MM.1S (cell line): ENCODE measurements around the gene FOXN1.

Experiments used
- DNase-seq: peaks from one replicate; pipeline ENCODE4 v3.0.0-alpha.2; 2015
- H2AFZ ChIP-seq: fragments of 300-600 bp; sonication (generic); 2 replicates; pipeline ENCODE4 v1.6.0; 2016; ENCODE audit warnings: antibody characterized with exemption, low read length
- H3F3A ChIP-seq: fragments of 300-600 bp; sonication (generic); 2 replicates; pipeline ENCODE4 v1.6.1; 2016; ENCODE audit warnings: mild to moderate bottlenecking, antibody characterized with exemption, low read length, moderate library complexity, mixed read lengths; ENCODE audit not compliant: insufficient read depth
- H3K27ac ChIP-seq: fragments of 300-600 bp; sonication (generic); 2 replicates; pipeline ENCODE4 v1.5.1; 2016; ENCODE audit warnings: mild to moderate bottlenecking, low read length
- H3K27me3 ChIP-seq: fragments of 300-600 bp; sonication (generic); replicated peaks from 2 replicates; pipeline ENCODE4 v1.6.0; 2016; ENCODE audit warnings: low read length; ENCODE audit not compliant: insufficient read depth
- H3K36me3 ChIP-seq: fragments of 300-600 bp; sonication (generic); replicated peaks from 2 replicates; pipeline ENCODE4 v1.6.1; 2016; ENCODE audit warnings: mild to moderate bottlenecking, low read length, mixed read lengths; ENCODE audit not compliant: insufficient read depth
- H3K4me1 ChIP-seq: fragments of 300-600 bp; sonication (generic); 2 replicates; pipeline ENCODE4 v1.6.1; 2016; ENCODE audit warnings: low read length, mixed read lengths
- H3K4me2 ChIP-seq: fragments of 300-600 bp; sonication (generic); 2 replicates; pipeline ENCODE4 v1.6.0; 2016; ENCODE audit warnings: low read depth, low read length
- H3K4me3 ChIP-seq: fragments of 300-600 bp; sonication (generic); 2 replicates; pipeline ENCODE4 v1.5.1; 2016; ENCODE audit warnings: low read length, mixed read lengths
- H3K79me2 ChIP-seq: fragments of 300-600 bp; sonication (generic); 2 replicates; pipeline ENCODE4 v1.6.1; 2016; ENCODE audit warnings: mixed run types, low read length, mixed read lengths
- H3K9ac ChIP-seq: fragments of 300-600 bp; sonication (generic); 2 replicates; pipeline ENCODE4 v1.6.1; 2016; ENCODE audit warnings: low read length, mixed read lengths
- H3K9me2 ChIP-seq: fragments of 300-600 bp; sonication (generic); replicated peaks from 2 replicates; pipeline ENCODE4 v1.6.1; 2016; ENCODE audit warnings: mild to moderate bottlenecking, low read length, mixed read lengths; ENCODE audit not compliant: insufficient read depth
- H3K9me3 ChIP-seq: fragments of 300-600 bp; sonication (generic); replicated peaks from 2 replicates; pipeline ENCODE4 v1.6.1; 2016; ENCODE audit warnings: mild to moderate bottlenecking, low read length, mixed read lengths; ENCODE audit not compliant: insufficient read depth
- H4K20me1 ChIP-seq: fragments of 300-600 bp; sonication (generic); 2 replicates; pipeline ENCODE4 v1.6.1; 2016; ENCODE audit warnings: mild to moderate bottlenecking, low read length, moderate library complexity, mixed read lengths; ENCODE audit not compliant: insufficient read depth
- EZH2 ChIP-seq: fragments of 300-600 bp; sonication (generic); optimal IDR thresholded peaks from 2 replicates; pipeline ENCODE3; 2017; ENCODE audit warnings: low read depth, mild to moderate bottlenecking, antibody characterized with exemption, low read length, mixed read lengths
- EZH2phosphoT487 ChIP-seq: fragments of 300-600 bp; sonication (generic); IDR thresholded peaks from 2 replicates; pipeline ENCODE4 v1.6.1; 2018; ENCODE audit warnings: antibody characterized with exemption, low read length
- TF ChIP-seq, protein P1 (sequence below): fragments of 300-600 bp; sonication (generic); IDR thresholded peaks from 2 replicates; pipeline ENCODE4 v1.5.1; 2016; ENCODE audit warnings: antibody characterized with exemption, low read length, mixed read lengths

The FOXN1 gene

DNA sequence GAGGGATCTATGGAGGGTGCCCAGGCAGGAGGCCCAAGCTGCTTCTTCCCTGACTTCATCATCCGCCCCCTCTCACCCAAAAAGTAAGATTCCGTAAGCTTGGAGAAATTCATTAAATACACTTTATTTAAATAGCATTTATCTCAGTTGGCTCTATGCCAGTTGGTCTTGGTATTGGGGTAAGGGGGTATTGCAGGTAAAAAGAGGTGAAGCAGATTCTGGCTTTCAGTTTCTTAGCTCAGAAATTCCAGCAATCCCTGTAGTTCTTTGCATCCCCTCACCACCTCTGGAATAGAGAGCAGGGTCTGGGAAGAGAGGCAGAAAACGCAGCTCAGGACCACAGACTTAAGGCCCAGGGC, 71.3 kb downstream of the FOXN1 start:
- TF ChIP-seq EZH2 (no peak), EZH2phosphoT487 (no peak)
- TF ChIP-seq, protein P1, sequence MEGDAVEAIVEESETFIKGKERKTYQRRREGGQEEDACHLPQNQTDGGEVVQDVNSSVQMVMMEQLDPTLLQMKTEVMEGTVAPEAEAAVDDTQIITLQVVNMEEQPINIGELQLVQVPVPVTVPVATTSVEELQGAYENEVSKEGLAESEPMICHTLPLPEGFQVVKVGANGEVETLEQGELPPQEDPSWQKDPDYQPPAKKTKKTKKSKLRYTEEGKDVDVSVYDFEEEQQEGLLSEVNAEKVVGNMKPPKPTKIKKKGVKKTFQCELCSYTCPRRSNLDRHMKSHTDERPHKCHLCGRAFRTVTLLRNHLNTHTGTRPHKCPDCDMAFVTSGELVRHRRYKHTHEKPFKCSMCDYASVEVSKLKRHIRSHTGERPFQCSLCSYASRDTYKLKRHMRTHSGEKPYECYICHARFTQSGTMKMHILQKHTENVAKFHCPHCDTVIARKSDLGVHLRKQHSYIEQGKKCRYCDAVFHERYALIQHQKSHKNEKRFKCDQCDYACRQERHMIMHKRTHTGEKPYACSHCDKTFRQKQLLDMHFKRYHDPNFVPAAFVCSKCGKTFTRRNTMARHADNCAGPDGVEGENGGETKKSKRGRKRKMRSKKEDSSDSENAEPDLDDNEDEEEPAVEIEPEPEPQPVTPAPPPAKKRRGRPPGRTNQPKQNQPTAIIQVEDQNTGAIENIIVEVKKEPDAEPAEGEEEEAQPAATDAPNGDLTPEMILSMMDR: no peak
- 0 out of 2 replicates have a peak overlapping the region, but pooled peaks have one; percentile 25 for H2AFZ ChIP-seq
- no peak overlapping the region for H3K4me3 ChIP-seq
- no peak for DNase-seq
- H3K4me1 ChIP-seq: peaks cover under 1% of the 10 kb centered on the region; the same call in 1 of the 2 replicates
- no peaks in the 10 kb centered on the region for H3K79me2 ChIP-seq
- H3K9me2 ChIP-seq: no peaks in the 10 kb centered on the region
- H4K20me1 ChIP-seq: no peaks in the 10 kb centered on the region
- H3F3A ChIP-seq: 0 out of 2 replicates have a peak, but pooled peaks cover 14% of the 10 kb centered on the region
- peak overlapping the region; percentile 28; the same call in 1 of the 2 replicates for H3K27ac ChIP-seq
- H3K9ac ChIP-seq: no peak overlapping the region
- no peak overlapping the region for H3K4me2 ChIP-seq
- no peaks in the 10 kb centered on the region for H3K9me3 ChIP-seq
- no peaks in the 10 kb centered on the region for H3K27me3 ChIP-seq
- H3K36me3 ChIP-seq: no peaks in the 10 kb centered on the region

DNA sequence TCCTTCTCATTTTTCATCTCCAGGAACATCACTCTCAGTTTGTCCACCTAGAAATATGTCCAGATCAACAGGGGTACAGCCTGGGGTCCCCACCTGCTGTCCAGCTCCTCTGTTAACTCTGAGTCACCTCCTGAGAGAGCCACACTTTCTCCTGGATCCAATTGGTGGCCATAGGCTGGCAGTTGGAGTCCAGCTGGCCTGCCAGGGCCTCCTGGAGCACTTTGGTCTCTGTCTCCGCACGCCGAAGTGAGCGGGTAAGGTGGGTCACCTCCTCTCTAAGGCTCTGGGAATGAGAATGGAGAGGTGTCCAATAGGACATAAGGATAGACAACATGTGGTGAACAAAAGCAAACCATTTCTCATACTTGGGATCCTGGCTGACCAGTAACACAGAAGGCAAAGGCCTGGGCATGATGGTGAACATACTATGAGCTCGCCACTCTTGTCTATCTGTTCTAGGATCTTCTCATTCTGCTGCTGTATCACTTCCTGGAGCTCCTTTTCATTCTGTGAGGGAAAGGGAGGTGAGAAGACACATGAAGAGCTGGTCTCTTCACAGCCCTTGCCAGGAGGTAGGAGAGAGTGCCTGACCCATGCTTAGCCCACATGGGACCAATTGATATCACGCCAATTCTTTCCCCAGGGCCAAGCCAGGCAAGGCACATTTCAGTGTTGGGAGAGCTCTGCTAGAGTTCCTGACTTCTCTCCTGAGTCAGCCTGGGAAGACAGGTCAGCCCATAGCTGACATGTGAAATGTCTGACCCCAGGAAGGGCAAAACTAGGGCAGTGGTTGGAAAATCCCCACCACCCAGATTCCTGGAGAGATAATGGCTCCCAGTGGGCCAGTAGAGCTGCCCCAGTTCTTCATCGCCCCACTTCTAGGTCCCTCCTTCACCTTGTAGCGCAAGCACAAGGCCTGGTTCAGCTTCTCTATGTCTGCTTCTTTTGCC, 72.4 kb downstream of the FOXN1 start:
- H3K4me3 ChIP-seq: no peak overlapping the region
- DNase-seq: no peak
- TF ChIP-seq EZH2 (no peak), EZH2phosphoT487 (no peak)
- TF ChIP-seq, protein P1: no peak
- H3F3A ChIP-seq: 0 out of 2 replicates have a peak, but pooled peaks cover 14% of the 10 kb centered on the region
- H2AFZ ChIP-seq: no peak overlapping the region
- no peaks in the 10 kb centered on the region for H3K27me3 ChIP-seq
- no peaks in the 10 kb centered on the region for H4K20me1 ChIP-seq
- no peaks in the 10 kb centered on the region for H3K9me2 ChIP-seq
- no peaks in the 10 kb centered on the region; the same call in 1 of the 2 replicates for H3K4me1 ChIP-seq
- H3K4me2 ChIP-seq: no peak overlapping the region
- H3K9ac ChIP-seq: no peak overlapping the region
- H3K79me2 ChIP-seq: no peaks in the 10 kb centered on the region
- no peak overlapping the region for H3K27ac ChIP-seq
- no peaks in the 10 kb centered on the region for H3K9me3 ChIP-seq
- no peaks in the 10 kb centered on the region; the same call in 1 of the 2 replicates for H3K36me3 ChIP-seq

DNA sequence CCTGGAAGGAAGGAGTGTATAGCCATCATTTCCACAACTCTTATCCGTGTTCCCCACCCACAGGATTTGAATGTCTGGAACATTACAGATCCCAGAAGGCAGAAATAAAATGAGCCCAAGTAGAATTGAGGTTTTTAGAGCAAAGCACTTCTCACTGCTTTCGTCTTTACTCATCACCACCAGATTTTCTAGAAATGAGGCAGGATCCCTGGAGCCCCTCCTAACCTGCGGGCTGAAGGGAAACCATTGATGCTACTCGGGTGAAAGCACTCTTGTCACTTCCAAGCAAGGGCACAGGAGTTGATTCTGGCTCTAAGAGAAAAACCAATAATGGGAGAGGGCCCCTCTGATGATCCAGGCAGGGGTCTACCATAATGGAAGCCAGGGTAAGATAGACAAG, 73.4 kb downstream of the FOXN1 start:
- Histone ChIP-seq H3K36me3 (no peaks in the 10 kb centered on the region; the same call in 1 of the 2 replicates), H3K27ac (no peak overlapping the region), H4K20me1 (no peaks in the 10 kb centered on the region)

More for the DNA sequence above, 73.4 kb downstream of the FOXN1 start:
- H3K9ac ChIP-seq: no peak overlapping the region
- H3K9me2 ChIP-seq: no peaks in the 10 kb centered on the region
- no peak overlapping the region for H3K4me2 ChIP-seq
- DNase-seq: no peak
- no peaks in the 10 kb centered on the region; the same call in 1 of the 2 replicates for H3K4me1 ChIP-seq
- no peak overlapping the region for H2AFZ ChIP-seq
- no peak overlapping the region for H3K4me3 ChIP-seq
- H3F3A ChIP-seq: 0 out of 2 replicates have a peak, but pooled peaks cover 14% of the 10 kb centered on the region
- H3K79me2 ChIP-seq: no peaks in the 10 kb centered on the region
- TF ChIP-seq, protein P1: no peak
- TF ChIP-seq EZH2phosphoT487 (no peak), EZH2 (no peak)
- no peaks in the 10 kb centered on the region for H3K27me3 ChIP-seq
- no peaks in the 10 kb centered on the region for H3K9me3 ChIP-seq
